Endodermal cell (in vitro differentiated cells): Measurements from ENCODE around the gene NOL9. TPM values are rescaled to one million over a fixed set of nuclear protein-coding genes. Genes with fewer than 3 reads are reported as not detected.

Source experiments
- DNase-seq: peaks from one replicate; pipeline ENCODE4 v3.0.0-alpha.2; 2017
- H3K27ac ChIP-seq: 2 replicates; pipeline ENCODE4 v1.5.1; 2013; ENCODE audit warnings: mild to moderate bottlenecking, low read depth, low read length, moderate library complexity
- H3K27me3 ChIP-seq: 2 replicates; pipeline ENCODE4 v1.6.1; 2013; ENCODE audit warnings: mild to moderate bottlenecking, low read length, moderate library complexity; ENCODE audit not compliant: insufficient read depth, control insufficient read depth, poor library complexity, severe bottlenecking
- H3K36me3 ChIP-seq: 2 replicates; pipeline ENCODE4 v1.7.0; 2013; ENCODE audit warnings: mild to moderate bottlenecking, low read length, moderate library complexity; ENCODE audit not compliant: control insufficient read depth, insufficient read depth
- H3K4me1 ChIP-seq: one replicate; pipeline ENCODE4 v1.7.0; 2013; ENCODE audit warnings: low read length; ENCODE audit not compliant: control insufficient read depth, insufficient read depth
- H3K4me3 ChIP-seq: 2 replicates; pipeline ENCODE4 v1.5.1; 2013; ENCODE audit warnings: mild to moderate bottlenecking, low read length, moderate library complexity
- H3K9ac ChIP-seq: 2 replicates; pipeline ENCODE4 v1.6.1; 2013; ENCODE audit warnings: mild to moderate bottlenecking, low read length, moderate library complexity; ENCODE audit not compliant: poor library complexity, severe bottlenecking; ENCODE audit errors: extremely low read depth
- H3K9me3 ChIP-seq: 2 replicates; pipeline ENCODE4 v1.6.1; 2013; ENCODE audit warnings: mild to moderate bottlenecking, low read length, moderate library complexity; ENCODE audit not compliant: control insufficient read depth
- H3K27ac Mint-ChIP-seq: 2 replicates; pipeline ENCODE4 v1.8.0; 2020; ENCODE audit warnings: mixed read lengths
- H3K27me3 Mint-ChIP-seq: 2 replicates; pipeline ENCODE4 v1.8.0; 2021; ENCODE audit warnings: mild to moderate bottlenecking, mixed read lengths; ENCODE audit not compliant: insufficient read depth
- H3K36me3 Mint-ChIP-seq: 2 replicates; pipeline ENCODE4 v1.8.0; 2020; ENCODE audit warnings: low read depth, mixed read lengths
- H3K4me1 Mint-ChIP-seq: 2 replicates; pipeline ENCODE4 v1.8.0; 2020; ENCODE audit warnings: mixed read lengths
- H3K4me3 Mint-ChIP-seq: 2 replicates; pipeline ENCODE4 v1.8.0; 2020; ENCODE audit warnings: mild to moderate bottlenecking, moderate library complexity, mixed read lengths
- H3K9me3 Mint-ChIP-seq: 2 replicates; pipeline ENCODE4 v1.8.0; 2020; ENCODE audit warnings: mild to moderate bottlenecking, mixed read lengths
- WGBS, 2 experiments: methylation state at CpG; one replicate each; pipeline versions ENCODE4 v1.1.5 to v1.1.7; 2013; ENCODE audit warnings: missing lambda C conversion rate in 2 of 2, mixed read lengths in 1 of 2; ENCODE audit not compliant: insufficient coverage in 1 of 2, insufficient read length in 1 of 2; 5-methylcytosine and 5-hydroxymethylcytosine counted together
- total RNA-seq, 2 donors: library from RNA; stranded (reverse); fragmentation: NEBNext Ultra II Directional in 1 of 2; extraction: Animal tissue kit (Norgen Biotek cat#: 25700) in 1 of 2; gene quantifications; 2 replicates in 1 of 2; 3 replicates in 1 of 2; pipeline ENCODE4 v1.2.1, GENCODE V29; 2021
- TF ChIP-seq, protein P1 (sequence below): fragments of 200-600 bp; sonication (generic); conservative IDR thresholded peaks from 2 replicates; pipeline ENCODE4 v1.5.0; 2021; ENCODE audit warnings: antibody characterized with exemption, mild to moderate bottlenecking

Gene NOL9
- total RNA-seq, 2 donors from 2014 or later, result 35.0 to 43.9 TPM

DNA sequence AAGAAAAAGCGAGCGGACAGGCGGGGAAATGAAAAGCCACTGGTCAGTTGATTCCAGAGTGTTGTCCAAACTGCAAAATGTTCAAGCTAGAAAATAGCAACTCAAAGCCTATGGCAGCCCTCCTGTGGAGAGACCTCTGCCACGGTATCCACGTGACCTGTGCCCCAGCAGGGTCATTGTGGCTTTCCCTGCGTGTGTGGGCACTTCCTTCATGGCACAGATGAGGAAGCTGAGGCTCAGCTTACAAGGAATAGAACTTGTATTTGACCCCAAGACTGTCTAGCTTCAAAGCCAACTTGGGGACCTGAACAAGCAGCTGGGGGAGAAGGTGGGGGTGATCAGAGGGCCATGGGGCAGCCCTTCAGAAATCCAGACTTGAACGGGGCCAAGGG, 47.3 kb downstream of the NOL9 start:
- no peaks in the 10 kb centered on the region for H3K9me3 ChIP-seq
- no peak overlapping the region for H3K27ac ChIP-seq
- no peaks in the 10 kb centered on the region for H3K9me3 Mint-ChIP-seq
- no peak for DNase-seq
- WGBS, 2 experiments, result 83 to 89% methylated on average over 7 of the region's 7 CpGs
- TF ChIP-seq, protein P1, sequence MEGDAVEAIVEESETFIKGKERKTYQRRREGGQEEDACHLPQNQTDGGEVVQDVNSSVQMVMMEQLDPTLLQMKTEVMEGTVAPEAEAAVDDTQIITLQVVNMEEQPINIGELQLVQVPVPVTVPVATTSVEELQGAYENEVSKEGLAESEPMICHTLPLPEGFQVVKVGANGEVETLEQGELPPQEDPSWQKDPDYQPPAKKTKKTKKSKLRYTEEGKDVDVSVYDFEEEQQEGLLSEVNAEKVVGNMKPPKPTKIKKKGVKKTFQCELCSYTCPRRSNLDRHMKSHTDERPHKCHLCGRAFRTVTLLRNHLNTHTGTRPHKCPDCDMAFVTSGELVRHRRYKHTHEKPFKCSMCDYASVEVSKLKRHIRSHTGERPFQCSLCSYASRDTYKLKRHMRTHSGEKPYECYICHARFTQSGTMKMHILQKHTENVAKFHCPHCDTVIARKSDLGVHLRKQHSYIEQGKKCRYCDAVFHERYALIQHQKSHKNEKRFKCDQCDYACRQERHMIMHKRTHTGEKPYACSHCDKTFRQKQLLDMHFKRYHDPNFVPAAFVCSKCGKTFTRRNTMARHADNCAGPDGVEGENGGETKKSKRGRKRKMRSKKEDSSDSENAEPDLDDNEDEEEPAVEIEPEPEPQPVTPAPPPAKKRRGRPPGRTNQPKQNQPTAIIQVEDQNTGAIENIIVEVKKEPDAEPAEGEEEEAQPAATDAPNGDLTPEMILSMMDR, result no peak
- H3K36me3 ChIP-seq, result no peaks in the 10 kb centered on the region
- H3K4me1 Mint-ChIP-seq, result no peaks in the 10 kb centered on the region
- H3K4me3 Mint-ChIP-seq, result no peak overlapping the region
- H3K27me3 Mint-ChIP-seq, result no peaks in the 10 kb centered on the region
- no peaks in the 10 kb centered on the region for H3K27me3 ChIP-seq
- no peak overlapping the region for H3K4me3 ChIP-seq
- H3K9ac ChIP-seq, result no peak overlapping the region
- H3K4me1 ChIP-seq, result no peaks in the 10 kb centered on the region
- H3K36me3 Mint-ChIP-seq, result no peaks in the 10 kb centered on the region
- no peak overlapping the region for H3K27ac Mint-ChIP-seq

GRCh38 chr1:6506210-6507036, 47.9 kb downstream of the NOL9 start:
- no peaks in the 10 kb centered on the region for H3K9me3 Mint-ChIP-seq
- Histone ChIP-seq H3K27me3 (no peaks in the 10 kb centered on the region), H3K36me3 (no peaks in the 10 kb centered on the region), H3K4me1 (no peaks in the 10 kb centered on the region), H3K9ac (no peak overlapping the region), H3K4me3 (no peak overlapping the region), H3K27ac (peak overlapping the region; percentile 44), H3K9me3 (no peaks in the 10 kb centered on the region)
- H3K4me3 Mint-ChIP-seq, result no peak overlapping the region
- H3K27me3 Mint-ChIP-seq, result peaks cover under 1% of the 10 kb centered on the region
- no peak for DNase-seq
- no peaks in the 10 kb centered on the region for H3K4me1 Mint-ChIP-seq
- 78 to 88% methylated on average over 22 to 31 of the region's 31 CpGs for WGBS, 2 experiments
- TF ChIP-seq, protein P1, result no peak
- no peaks in the 10 kb centered on the region for H3K36me3 Mint-ChIP-seq
- H3K27ac Mint-ChIP-seq, result no peak overlapping the region

DNA sequence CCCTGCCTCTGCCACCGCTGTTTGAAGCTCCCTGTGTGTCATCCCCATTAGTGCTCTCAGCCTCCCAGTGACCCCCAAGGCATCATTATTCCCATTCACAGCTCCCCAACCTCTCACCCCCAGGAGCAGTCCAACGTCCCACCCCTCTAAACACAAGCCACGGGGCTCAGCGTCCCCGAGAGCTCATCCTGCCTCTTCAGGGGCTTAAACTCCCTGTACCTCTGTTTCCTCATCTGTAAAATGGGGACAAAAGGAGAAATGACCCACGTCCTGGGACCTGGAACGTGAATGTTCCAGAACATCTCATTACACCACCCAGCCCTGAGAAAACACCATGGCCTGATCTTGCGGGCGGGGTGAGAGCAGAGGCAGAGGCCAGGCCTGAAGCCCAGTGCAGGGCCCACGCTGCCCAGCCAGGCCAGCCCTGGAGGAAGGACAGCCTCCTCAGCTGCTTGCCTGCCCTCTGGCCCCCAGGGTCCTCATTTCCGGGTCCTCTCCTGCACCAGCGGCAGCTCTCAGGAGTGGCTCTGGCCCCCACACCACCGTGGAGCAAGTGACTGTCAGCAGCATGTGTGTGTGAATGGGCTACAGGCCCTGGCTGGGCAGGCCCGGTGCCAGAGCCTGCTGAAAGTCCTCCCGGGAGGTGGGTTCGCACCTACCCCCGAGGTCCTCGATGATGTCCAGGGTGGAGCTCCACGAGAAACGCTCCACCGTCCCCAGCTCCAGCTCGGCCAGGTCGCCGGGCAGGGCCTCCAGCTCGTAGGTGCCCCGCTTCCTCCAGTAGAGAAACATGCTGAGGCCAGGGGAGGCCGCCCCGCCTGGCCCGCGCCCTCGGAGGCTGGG, 48.7 kb downstream of the NOL9 start:
- no peaks in the 10 kb centered on the region for H3K9me3 Mint-ChIP-seq
- H3K27ac Mint-ChIP-seq, result no peak overlapping the region
- TF ChIP-seq, protein P1, result no peak
- Histone ChIP-seq H3K27ac (peak overlapping the region; percentile 44), H3K9ac (no peak overlapping the region), H3K36me3 (no peaks in the 10 kb centered on the region), H3K4me1 (no peaks in the 10 kb centered on the region), H3K27me3 (no peaks in the 10 kb centered on the region), H3K9me3 (no peaks in the 10 kb centered on the region), H3K4me3 (no peak overlapping the region)
- H3K36me3 Mint-ChIP-seq, result no peaks in the 10 kb centered on the region
- no peaks in the 10 kb centered on the region for H3K4me1 Mint-ChIP-seq
- 93 to 97% methylated on average over 21 to 31 of the region's 31 CpGs for WGBS, 2 experiments
- peaks cover 9% of the 10 kb centered on the region for H3K27me3 Mint-ChIP-seq
- peak; percentile 49 for DNase-seq
- no peak overlapping the region for H3K4me3 Mint-ChIP-seq
